Measurements from ENCODE around the gene HSPB8.

DNA sequence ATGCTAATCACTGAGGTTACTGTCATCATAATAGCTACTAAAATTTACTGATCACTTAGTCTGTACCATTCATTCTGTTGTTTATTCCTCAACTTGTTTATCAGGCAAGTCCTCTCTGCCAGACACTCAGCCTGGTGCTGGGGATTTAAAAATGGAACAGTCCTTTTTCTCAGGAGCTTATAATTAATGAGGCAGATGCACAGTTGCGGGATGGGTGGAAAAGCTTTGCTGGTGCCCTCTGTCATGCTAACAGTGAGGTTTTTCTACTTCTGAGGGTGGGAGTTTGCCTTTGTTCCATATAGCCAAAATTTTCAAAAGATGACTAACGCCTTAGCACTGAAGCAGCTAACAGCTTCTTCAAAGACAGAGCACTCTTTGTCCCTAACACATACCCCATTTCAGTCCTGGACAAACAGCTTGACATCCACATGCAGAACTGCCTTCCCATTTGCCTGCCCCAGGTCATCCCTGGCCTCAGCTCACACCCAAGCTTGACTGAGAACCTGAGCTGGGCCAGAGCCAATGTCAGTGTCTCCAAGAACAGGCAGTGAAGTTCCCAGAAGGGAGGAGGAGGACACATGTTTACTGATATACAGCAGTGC lies 30.8 kb upstream of the HSPB8 start:
- TF ChIP-seq, protein P1, sequence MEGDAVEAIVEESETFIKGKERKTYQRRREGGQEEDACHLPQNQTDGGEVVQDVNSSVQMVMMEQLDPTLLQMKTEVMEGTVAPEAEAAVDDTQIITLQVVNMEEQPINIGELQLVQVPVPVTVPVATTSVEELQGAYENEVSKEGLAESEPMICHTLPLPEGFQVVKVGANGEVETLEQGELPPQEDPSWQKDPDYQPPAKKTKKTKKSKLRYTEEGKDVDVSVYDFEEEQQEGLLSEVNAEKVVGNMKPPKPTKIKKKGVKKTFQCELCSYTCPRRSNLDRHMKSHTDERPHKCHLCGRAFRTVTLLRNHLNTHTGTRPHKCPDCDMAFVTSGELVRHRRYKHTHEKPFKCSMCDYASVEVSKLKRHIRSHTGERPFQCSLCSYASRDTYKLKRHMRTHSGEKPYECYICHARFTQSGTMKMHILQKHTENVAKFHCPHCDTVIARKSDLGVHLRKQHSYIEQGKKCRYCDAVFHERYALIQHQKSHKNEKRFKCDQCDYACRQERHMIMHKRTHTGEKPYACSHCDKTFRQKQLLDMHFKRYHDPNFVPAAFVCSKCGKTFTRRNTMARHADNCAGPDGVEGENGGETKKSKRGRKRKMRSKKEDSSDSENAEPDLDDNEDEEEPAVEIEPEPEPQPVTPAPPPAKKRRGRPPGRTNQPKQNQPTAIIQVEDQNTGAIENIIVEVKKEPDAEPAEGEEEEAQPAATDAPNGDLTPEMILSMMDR (conservative IDR thresholded peaks at IDR 0.05; ENCODE audit: low read length): no peak
- no peak for TF ChIP-seq EZH2phosphoT487 (IDR thresholded peaks at IDR 0.05; ENCODE audit: borderline replicate concordance, low read depth, low read length)
